HG02973 (cell line): ENCODE results near the gene FOXD1.
A peak's percentile ranks its signal among the peaks of the same experiment; 100 is the strongest.
"Not testable (repeated sequence)": the region's sequence is repeated elsewhere in the genome, so short reads cannot be mapped to it uniquely, and the experiment has no call there.

Source experiments
- ATAC-seq: cut with Tn5 transposase; IDR thresholded peaks from one replicate; pipeline ENCODE4 v1.9.1; 2021; ENCODE audit warnings: moderate library complexity; ENCODE audit not compliant: unreplicated experiment

FOXD1 gene

DNA sequence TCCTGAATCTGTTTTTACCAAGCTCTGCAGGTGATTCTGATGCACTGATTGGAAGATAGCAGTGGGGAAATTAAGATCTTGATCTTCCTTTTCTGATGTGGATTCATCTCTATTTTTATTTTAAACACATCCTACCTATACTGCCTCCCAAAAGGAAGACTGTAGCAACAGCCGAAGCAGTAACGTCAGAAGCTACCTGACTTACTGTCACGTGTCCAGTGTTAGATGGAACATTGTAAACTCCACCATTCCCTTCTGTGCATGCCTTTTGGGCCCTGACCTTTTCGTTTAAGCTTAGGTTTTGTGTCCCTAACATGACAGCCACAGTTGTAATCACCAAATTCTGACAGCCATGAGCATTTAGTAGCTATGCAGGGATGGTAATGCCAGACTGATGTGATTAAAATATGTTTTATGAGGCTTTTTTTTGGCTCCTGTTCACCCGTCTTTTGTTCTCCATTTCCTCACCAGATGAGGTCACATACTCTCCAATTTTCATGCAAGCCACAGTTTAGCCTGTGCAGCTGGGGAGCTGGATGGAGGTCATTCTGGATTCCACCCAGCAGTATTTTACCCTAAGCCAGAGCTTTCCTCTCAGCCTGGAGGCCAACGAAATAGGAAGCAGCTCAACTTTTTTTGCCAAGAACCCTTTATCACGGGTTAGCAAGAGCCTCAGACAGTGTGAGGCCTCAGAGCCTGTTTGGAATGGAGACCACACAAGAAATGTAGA is 15.6 kb upstream of the FOXD1 start:
- ATAC-seq = no peak

DNA sequence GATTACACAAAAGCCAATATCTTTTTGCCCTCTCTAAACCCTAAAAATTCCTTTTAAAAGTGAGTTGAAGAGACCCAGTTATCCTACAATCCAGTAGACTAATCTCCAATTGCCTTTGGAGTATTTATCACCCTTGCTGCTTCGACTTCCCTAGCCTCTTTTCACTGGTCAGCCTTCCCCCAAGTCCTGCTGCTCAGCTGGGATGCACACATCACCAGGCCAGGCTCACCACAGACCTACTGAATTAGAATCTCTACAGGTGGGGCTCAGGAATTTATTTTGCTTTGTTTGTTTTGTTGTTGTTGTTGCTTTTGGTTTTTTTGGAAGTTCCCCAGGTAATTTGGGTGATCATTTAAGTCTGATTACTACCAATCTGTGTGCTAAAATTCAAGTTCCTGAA is 11.6 kb upstream of the FOXD1 start:
- no peak for ATAC-seq

DNA sequence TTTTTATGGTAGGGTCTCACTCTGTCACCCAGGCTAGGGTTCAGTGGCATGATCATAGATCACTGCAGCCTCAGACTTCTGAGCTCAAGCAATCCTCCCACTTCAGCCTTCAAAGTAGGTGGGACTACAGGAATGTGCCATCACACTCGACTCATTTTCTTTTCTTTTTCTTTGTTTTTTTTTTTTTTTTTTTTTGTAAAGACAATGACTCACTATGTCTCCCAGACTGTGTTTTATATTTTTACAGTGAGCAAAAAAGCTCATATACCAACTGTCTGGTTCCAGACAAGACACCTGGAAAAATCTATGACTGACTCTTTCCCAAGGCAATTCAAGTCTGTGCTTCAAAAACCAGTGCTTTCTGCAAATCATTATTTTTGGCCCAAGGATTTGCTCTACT is 10.8 kb upstream of the FOXD1 start:
- no peak for ATAC-seq

DNA sequence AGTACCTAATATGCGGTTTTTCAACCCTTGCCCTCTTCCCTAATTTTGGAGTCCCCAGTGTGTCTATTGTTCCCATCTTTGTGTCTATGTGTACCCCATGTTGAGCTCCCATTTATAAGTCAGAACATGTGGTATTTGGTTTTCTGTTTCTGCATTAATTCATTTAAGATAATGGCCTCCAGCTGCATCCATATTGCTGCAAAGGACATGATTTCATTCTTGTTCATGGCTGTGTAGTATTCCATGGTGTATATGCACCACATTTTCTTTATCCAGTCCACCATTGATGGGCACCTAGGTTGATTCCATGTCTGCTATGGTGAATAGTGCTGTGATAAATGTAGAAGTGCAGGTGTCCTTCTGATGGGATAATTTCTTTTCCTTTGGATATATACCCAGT is 7.9 kb upstream of the FOXD1 start:
- not testable (repeated sequence) for ATAC-seq

DNA sequence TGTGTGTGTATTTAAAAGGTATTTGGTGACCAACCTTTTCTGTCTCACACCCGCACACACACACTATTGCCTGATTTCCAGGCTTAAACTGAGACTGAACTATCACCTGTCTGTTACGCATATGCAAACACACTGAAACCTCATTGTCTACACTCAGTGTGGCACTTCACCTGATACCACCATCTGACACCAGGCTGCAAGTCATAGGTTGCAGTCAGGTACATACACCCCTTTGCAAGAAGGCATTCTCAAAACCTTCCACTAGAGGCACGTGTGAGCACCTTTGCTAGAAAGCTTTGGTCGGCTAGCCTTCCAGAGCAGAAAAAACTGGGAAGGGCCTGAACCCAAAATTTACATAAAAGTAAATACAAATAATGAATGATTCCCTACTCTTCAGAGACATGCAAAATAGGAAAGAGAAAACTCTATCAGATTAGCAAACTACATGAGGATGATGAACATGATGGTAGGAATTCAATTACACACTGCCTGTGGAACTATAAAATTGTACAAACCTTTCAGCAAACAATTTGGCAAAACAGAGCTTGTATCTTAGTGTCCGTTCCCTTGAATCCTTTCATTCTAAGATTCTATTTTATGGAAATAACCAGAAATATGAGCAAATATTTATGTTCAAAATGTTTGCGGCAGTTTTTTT is 5.9 kb upstream of the FOXD1 start:
- peak; percentile 70 for ATAC-seq

DNA sequence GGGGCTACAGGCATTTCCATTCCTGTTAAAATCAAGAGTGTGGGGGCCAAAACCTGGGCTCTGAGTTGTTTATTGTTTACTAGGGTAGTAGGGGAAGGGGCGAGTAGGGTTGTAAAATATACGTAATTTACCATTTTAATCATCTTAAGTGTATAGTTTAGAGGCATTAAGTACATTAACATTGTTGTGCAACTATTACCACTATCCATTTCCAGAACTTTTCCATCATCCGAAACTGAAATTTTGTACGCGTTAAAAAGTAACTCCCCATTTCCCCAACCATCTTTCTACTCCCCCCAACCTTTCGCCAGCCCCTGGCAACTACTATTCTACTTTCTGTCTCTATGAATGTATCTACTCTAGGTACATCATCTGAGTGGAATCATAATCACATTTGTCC is 3.6 kb upstream of the FOXD1 start:
- ATAC-seq = no peak

DNA sequence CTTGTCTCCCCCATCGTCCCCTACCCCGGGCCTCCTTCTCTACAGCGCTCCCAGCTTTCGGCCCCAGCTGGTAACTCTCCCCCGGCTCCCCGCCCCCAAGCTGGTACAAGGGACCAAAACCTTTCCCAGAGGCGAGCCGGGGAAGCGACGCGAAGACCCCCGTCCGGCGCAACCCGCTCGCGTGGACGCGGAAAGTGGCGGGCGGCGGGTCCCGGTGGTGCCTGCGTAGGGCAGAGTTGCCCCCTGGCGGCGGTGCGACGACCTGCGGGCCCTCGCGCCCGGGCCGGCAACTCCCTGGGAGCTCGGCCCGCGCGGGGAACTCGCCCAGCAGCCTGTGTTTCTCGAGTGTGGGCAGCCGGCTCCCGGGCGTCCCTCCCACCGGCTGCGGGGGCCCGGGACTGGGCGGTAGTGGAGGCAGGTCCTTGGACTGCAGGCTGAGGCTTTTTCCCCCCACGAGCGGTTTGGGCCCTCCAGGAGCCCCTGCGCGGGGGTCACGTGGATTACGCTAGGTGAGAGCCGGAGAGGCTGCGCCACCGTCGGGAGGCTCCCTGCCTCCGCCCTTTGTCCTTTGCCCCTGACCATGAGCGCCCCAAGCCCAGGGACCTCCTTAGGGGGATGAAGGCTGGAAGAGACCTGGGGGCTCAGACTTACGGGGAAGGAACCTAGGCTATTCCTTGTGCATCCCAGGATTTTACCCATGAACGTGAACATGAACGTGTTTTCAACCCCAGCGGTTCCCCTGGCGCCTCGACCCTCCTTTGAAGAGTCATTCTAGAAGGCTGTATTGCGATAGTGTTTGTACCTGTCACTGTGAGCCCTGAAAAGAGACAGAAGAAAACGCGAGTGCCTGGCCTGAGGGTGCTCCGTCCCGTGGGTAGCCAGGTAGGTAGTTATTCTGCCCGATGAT is 2.9 kb upstream of the FOXD1 start:
- no peak for ATAC-seq

DNA sequence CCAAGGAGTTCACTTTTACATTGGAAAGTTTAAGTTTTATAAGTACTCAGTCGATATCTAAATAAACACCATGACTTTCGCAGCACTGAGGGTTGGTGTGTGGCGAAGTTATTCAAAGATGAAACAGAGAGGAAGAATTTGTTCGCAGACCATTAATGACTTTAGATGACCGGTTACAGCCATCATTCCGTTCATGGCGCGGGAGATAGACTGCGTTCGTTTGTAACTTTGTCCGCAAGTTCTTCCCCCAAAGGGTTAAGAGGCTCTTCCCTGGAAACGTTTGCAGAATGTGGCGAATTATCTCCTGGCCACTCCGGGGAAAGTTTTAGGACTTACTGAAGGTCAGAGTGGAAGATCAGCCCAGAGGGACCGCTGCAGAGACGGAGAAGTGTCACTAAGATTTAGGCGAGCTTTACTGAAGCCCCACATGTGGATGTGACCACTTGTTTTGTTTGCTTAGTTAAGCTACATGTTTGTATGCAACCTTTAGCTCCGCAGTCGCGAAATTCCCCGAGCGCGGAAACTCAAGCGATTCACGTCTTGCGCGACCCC is 2.2 kb upstream of the FOXD1 start:
- no peak for ATAC-seq

DNA sequence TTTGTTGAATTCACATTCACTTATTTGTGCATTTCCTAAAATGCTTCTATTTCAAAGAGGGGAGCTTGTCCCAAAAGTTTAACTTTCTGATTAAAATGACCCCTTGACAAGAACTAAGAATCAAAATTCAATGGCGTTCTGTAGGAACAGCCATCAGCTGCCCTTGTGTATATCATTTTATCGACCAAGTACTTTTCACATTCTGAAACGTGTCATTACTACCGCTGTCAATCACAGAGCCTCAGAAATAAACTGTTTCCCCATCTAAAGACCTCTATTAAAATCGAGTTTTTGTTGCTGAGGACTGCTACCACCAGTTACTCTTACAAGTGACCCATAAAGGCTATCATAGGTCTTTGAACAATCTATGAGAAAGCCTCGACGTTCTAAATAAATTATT is 1.6 kb upstream of the FOXD1 start:
- ATAC-seq = no peak

DNA sequence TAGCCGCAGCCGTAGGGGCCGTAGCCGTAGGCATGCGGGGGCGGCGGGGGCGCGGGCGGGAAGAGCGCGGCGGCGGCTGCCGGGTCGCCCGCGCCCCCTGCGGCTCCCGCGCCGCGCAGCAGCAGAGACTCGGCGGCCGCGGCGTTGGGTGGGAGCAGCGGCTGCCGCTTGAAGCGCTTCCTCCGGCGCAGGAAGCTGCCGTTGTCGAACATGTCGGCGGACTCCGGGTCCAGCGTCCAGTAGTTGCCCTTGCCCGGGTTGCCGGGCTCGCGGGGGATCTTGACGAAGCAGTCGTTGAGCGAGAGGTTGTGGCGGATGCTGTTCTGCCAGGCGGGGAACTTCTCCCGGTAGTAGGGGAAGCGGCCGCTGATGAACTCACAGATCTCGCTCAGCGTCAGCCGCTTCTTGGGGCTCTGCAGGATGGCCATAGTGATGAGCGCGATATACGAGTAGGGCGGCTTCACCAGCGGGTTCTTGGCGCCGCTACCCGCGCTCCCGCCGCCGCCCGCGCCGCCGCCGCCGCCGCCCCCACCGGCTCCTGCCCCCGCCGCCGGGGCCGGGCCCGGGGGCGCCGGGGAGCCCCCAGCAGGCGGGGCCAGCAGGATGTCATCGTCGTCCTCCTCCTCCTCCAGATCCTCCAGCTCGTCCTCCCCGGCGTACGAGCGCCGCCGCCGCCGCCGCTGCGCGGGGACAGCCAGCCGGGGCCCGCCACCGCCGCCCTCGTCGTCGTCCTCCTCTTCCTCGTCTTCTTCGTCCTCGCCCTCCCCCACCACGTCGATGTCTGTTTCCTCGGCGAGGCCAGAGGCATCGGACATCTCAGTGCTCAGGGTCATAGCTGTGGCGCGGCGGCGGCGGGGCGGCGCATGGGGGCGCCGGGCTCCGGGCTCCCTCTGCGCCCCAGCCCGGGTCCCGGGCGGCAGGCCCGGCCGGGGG is 781 bp downstream of the FOXD1 start:
- no peak for ATAC-seq

DNA sequence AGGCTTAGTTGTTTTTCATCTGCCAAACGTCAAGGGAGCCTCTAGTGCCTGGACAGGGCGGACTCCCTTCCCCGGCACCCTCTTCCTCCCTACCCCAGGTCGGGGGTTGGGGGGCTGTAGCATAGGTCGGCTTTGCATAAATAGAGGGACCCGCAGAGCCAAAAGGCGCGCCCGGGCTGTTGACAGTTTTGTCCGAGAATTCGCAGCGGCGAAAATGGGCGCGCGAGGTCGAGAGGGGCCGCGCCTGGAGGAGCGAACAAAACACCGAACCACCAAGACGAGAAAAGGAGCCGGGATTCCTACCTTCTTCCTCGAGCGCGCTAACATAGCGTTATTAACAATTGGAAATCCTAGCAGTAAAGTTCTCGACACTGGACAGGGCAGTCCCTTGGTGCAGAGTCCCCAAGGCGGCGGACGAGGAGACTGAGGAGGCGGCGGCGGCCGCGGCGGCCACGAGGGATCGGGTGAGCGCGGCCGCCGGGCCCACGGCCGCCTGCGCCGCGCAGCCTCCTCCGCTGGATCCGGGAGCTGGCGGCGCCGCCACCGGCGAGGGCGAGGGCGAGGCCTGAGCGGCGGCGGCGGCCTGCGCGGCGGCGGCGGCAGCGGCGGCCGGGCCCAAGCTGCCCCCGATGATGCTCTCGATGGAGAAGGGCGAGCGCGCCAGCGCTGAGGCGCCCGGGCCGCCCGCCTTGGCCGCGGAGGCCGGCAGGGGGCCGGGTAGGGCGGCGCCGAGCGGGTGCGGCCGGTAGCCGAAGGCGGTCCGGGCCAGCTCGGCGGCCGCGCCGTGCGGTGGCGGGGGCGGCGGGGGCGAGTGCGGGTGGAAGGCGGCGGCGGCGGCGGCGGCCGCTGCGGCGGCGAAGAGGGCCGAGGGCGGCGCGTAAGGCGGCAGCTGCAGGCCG is 1.7 kb downstream of the FOXD1 start:
- ATAC-seq = no peak

DNA sequence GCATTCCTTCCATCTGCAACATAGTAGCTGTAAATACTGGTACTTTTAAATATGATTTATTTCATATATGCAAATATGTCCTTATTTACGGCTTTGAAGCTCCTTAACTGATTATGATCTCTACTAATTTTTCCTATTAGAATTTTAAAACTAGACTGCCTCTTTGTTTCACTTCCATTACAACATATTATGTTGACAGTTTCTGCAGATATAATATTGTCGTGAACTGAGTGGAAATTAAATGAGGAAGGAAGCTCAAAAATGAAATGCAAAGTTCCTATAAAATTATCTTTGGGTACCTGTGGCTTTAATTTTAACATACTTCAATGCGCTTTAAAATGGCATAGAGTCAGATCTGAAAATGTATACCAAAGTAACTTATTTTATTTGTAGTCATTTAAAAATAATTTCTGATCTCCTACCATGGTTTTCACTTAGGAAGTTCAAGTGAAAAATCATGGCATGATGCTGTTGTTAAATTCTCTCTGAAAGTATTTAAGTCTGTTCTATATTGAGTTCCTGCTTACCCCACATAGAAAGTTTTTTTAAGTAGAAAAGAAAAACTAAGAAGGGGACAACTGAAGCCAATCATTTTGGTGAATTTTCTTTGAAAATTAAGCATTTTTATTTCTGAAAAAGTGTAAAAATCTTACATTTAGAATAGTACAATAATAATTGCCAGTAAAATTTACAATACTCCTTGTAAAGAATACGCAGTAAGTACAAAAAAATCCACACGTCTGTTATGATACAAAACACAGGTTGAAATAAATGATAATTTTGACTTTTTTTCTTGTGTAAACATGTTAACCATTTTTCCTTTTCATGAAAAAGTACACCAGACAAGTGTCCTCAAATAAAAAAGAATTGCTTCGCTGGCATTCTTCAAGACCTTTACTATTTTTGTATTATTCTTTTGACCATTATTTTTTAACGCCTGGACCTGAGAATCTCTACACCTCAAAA is 2.6 kb downstream of the FOXD1 start:
- ATAC-seq = no peak

DNA sequence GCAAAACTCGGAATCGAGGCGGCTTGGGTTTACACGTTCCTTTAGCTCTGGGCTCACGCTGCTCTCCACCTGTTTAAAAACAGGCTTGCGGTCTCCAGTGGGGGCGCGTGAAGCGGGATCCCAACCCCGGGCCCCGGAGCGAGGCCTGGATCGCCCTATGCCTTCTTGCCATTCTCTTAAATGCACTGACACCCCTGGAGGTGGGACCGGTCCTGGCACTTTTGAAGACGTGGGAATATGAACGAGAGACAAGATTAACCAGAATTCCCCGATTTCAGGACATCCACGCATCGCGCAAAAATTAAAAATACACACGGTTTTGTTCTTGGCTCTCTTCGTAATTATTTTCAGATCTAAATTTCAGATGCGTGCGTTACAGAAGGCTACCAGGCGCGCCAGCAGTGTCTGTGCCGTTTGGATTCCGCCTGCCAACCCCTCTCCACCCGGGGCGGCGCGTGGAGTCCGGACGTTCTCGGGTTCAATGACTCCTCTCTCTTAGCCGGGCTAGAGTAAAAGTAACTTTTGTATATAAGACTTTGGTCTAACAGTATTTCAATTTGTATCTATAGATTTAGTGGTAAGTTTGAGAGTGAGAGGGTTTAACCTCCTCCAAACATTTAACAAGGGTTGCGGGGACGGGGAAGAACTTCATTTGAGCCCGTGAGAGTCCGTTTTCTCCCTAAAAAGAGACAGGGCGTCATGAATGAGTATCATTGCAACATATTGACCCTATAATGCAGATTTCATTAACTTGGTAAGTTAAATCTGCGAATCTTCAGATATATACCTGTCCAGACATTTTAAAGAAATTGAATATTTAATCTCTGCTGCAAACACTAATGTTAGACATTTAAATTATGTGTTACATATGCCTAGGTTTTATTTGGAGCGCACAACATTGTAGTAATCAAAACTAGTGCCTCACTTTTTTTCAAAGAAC is 3.8 kb downstream of the FOXD1 start:
- ATAC-seq = no peak

DNA sequence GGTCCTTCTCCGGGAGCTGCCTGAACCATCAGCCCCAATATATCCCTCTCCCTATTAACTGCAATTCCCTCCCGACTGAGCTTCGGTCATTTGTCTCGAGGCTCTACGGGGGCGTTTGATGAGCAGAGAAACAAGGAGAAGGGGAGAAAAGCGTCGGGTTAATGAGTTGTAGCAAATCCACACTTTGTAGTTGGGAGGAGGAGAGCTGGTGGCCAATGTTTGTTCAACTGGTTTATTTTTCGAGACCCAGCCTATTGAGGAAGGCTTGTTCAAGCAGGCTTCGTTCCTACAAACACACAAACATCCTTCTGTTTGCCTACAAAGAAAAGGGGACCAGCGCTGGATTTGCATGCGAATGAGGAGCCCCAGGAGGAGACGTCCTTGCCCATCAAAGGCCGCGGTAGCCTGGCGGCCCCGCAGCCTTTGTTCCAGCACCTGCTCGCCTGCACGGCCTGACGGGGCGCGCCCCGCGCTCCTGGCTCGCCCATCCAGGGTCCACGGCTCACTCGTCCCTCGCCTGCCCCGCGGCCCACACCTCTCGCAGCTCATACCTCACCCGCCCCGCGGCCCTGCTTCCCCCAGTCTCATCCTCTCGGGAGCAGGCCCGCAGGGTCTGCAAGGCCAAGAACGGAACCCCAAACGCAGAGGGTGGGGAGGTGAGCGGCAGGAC is 4.6 kb downstream of the FOXD1 start:
- ATAC-seq = no peak

DNA sequence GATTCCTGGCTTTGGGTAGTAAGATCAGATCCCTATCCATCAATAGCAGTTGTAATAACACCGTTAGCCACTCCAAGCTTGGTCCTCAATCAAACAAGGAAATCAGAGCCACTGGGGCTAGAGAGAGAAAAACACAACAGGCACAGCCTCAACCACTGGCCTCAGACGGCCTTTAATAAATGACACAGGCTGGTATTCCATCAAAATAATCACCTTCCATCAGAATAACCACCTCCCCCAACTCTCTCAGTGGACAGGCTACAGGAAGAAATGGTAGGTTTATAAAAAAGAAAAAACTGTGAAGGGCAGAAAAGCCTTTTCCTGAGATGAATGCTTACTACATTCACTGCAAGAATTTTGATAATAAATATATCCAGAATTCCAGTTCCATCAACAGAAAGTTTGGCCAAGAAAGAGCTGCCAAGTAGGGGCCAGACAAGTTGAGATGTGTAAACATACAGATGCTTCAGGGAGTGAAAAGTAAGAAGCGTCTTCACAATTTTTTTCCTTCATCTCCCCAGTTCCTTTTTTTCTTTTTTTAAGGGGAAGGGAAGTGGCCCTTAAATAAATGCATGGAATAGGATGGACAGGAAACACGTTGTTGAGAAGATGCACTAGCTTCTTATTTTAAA is 5.5 kb downstream of the FOXD1 start:
- no peak for ATAC-seq

DNA sequence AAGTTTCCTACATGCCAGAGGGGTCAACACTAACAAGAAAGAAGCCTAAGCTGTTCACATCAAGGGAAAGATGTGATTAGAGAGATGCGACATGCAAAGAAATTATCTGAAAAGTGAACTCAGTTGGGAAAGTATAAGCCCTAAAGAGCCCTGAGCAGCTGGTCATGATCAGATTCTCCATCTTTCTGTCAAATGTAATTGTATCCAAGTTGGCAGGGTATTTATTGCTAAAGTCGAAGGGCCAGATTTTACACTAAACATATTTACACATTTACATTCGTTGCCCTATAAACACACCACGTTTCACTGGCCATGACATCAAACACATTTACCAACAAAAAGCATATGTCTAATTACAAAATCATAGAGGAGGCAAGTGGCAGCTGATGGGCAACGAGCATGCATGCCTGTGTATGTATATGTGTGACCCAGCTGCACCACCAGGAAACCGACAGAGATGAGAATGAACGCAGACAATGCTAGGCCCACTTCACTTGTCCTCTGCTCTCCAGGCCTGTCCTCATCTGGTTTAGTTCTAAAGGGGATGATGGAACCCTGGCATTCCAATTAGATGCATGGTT is 6.3 kb downstream of the FOXD1 start:
- no peak for ATAC-seq
